PFSK-1 (cell line): Measurements from ENCODE around the gene CD48.

Experiments used
- FOXP2 ChIP-seq: optimal IDR thresholded peaks from 2 replicates; pipeline ENCODE3; 2011; ENCODE audit warnings: borderline replicate concordance, control low read depth, inconsistent platforms; ENCODE audit not compliant: insufficient read depth; ENCODE audit errors: extremely low read length, extremely low read depth
- POLR2AphosphoS5 ChIP-seq: IDR thresholded peaks from 2 replicates; pipeline ENCODE4 v1.6.1; 2012; ENCODE audit warnings: low read depth, mild to moderate bottlenecking, control low read depth, low read length, moderate library complexity
- SIN3A ChIP-seq: IDR thresholded peaks from 2 replicates; pipeline ENCODE4 v1.6.1; 2012; ENCODE audit warnings: mild to moderate bottlenecking, low read length, moderate library complexity, borderline replicate concordance; ENCODE audit not compliant: insufficient read depth
- TAF1 ChIP-seq: IDR thresholded peaks from 2 replicates; pipeline ENCODE4 v1.6.1; 2012; ENCODE audit warnings: low read length, control low read depth, borderline replicate concordance; ENCODE audit not compliant: insufficient read depth
- TF ChIP-seq, protein P1 (sequence below), 2 experiments: IDR thresholded peaks; 2 replicates each; pipeline versions ENCODE4 v1.6.1 to v1.8.0; 2011 to 2012; ENCODE audit warnings: low read depth in 2 of 2, low read length in 2 of 2, control low read depth in 1 of 2, inconsistent platforms in 1 of 2, mild to moderate bottlenecking in 1 of 2, moderate library complexity in 1 of 2; ENCODE audit not compliant: insufficient read depth in 1 of 2

DNA sequence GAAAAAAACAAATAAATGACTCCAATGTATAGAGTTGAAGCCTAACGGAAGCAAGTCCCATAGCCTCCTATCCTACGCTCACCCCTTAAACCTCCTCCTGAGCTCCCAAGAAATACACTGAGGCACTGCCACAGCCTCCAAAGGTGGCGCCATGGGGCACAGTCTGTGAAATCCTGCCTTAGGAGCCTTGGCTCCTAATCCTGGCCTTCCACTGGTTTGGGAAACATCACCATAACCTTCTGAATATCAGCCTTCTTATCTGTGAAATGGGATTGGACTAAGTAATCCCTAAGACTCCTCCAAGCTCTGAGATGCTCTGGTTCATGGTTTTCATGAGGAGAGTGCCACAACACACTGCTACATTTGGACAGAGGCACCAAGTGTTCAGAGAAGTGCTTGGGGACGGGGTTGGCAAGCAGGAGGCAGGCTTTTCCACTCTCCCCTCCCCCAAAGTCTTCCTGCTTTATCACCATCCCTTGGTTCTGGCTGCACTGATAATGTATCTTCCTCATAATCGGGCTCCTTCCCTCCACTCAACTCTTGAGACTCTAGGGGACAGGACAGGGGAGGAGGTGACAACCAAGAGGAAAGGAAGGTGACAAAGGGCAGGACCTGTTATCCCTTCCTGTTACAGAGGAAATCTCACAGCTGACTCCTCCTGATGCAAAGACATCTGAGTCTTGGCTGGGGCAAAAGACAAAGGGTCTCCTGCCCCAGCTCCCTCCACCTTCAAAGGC lies 30.2 kb upstream of the CD48 start:
- no peak for TF ChIP-seq TAF1
- no peak for TF ChIP-seq POLR2AphosphoS5
- TF ChIP-seq, protein P1, sequence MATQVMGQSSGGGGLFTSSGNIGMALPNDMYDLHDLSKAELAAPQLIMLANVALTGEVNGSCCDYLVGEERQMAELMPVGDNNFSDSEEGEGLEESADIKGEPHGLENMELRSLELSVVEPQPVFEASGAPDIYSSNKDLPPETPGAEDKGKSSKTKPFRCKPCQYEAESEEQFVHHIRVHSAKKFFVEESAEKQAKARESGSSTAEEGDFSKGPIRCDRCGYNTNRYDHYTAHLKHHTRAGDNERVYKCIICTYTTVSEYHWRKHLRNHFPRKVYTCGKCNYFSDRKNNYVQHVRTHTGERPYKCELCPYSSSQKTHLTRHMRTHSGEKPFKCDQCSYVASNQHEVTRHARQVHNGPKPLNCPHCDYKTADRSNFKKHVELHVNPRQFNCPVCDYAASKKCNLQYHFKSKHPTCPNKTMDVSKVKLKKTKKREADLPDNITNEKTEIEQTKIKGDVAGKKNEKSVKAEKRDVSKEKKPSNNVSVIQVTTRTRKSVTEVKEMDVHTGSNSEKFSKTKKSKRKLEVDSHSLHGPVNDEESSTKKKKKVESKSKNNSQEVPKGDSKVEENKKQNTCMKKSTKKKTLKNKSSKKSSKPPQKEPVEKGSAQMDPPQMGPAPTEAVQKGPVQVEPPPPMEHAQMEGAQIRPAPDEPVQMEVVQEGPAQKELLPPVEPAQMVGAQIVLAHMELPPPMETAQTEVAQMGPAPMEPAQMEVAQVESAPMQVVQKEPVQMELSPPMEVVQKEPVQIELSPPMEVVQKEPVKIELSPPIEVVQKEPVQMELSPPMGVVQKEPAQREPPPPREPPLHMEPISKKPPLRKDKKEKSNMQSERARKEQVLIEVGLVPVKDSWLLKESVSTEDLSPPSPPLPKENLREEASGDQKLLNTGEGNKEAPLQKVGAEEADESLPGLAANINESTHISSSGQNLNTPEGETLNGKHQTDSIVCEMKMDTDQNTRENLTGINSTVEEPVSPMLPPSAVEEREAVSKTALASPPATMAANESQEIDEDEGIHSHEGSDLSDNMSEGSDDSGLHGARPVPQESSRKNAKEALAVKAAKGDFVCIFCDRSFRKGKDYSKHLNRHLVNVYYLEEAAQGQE (IDR thresholded peaks at IDR 0.05; ENCODE audit: insufficient read depth in 1 of 2, low read depth in 2 of 2, low read length in 2 of 2), result no peak
- no peak for TF ChIP-seq SIN3A
- TF ChIP-seq FOXP2, result no peak
